RWPE2 (cell line): ENCODE measurements around the gene HOXA1.
A peak's percentile ranks its signal among the peaks of the same experiment; 100 is the strongest.

Experiments used
- ATAC-seq: fragments of 200-7000 bp; cut with Tn5 transposase; 3 replicates; pipeline ENCODE4 v1.9.1; 2021; ENCODE audit warnings: low read depth
- DNase-seq: peaks from one replicate; pipeline ENCODE4 v3.0.0-alpha.2; 2020; ENCODE audit warnings: low spot score
- H3K27ac ChIP-seq: fragments of 450-650 bp; 2 replicates; pipeline ENCODE4 v1.5.1; 2017; ENCODE audit warnings: mild to moderate bottlenecking; ENCODE audit not compliant: poor library complexity, severe bottlenecking
- H3K27me3 ChIP-seq: fragments of 250-450 bp; sonication (Bioruptor Pico); 2 replicates; pipeline ENCODE4 v1.5.1; 2021; ENCODE audit warnings: mild to moderate bottlenecking, moderate library complexity; ENCODE audit not compliant: insufficient read depth, poor library complexity, severe bottlenecking
- H3K36me3 ChIP-seq: fragments of 250-450 bp; sonication (Bioruptor Pico); 2 replicates; pipeline ENCODE4 v1.5.1; 2020; ENCODE audit warnings: low read depth, mild to moderate bottlenecking, moderate library complexity
- H3K4me1 ChIP-seq: fragments of 250-450 bp; sonication (Bioruptor Pico); 2 replicates; pipeline ENCODE4 v1.5.1; 2021; ENCODE audit warnings: mild to moderate bottlenecking, moderate library complexity; ENCODE audit not compliant: insufficient read depth, poor library complexity, severe bottlenecking
- H3K4me3 ChIP-seq: fragments of 250-450 bp; sonication (Bioruptor Pico); 2 replicates; pipeline ENCODE4 v1.5.1; 2021; ENCODE audit warnings: mild to moderate bottlenecking, moderate library complexity; ENCODE audit not compliant: severe bottlenecking
- H3K9me3 ChIP-seq: fragments of 250-450 bp; sonication (Bioruptor Pico); 2 replicates; pipeline ENCODE4 v1.5.1; 2021; ENCODE audit warnings: mild to moderate bottlenecking, moderate library complexity; ENCODE audit not compliant: severe bottlenecking
- CTCF ChIP-seq: fragments of 450-650 bp; IDR thresholded peaks from one replicate; pipeline ENCODE4 v1.5.1; 2017; ENCODE audit warnings: mild to moderate bottlenecking, moderate library complexity; ENCODE audit not compliant: poor library complexity, severe bottlenecking

Gene HOXA1

GRCh38 chr7:27088002-27088922, 7.5 kb downstream of the HOXA1 start:
- Histone ChIP-seq H3K4me1 (no peaks in the 10 kb centered on the region), H3K4me3 (no peak overlapping the region), H3K27ac (no peak overlapping the region), H3K27me3 (no peaks in the 10 kb centered on the region), H3K36me3 (no peaks in the 10 kb centered on the region), H3K9me3 (no peaks in the 10 kb centered on the region)
- ATAC-seq (no peak), DNase-seq (no peak)
- no peak for TF ChIP-seq CTCF

GRCh38 chr7:27083646-27084045, 12.2 kb downstream of the HOXA1 start:
- DNase-seq (no peak), ATAC-seq (no peak)
- H3K4me3 ChIP-seq = no peak overlapping the region
- H3K36me3 ChIP-seq = no peaks in the 10 kb centered on the region
- H3K4me1 ChIP-seq = peaks cover 38% of the 10 kb centered on the region
- no peak for TF ChIP-seq CTCF
- peak overlapping the region; percentile 80 for H3K27ac ChIP-seq
- H3K27me3 ChIP-seq = no peaks in the 10 kb centered on the region
- H3K9me3 ChIP-seq = no peaks in the 10 kb centered on the region

GRCh38 chr7:27082171-27082570, 13.6 kb downstream of the HOXA1 start:
- peak; percentile 85 for ATAC-seq
- H3K27ac ChIP-seq = peak overlapping the region; percentile 80
- H3K9me3 ChIP-seq = no peaks in the 10 kb centered on the region
- no peaks in the 10 kb centered on the region for H3K36me3 ChIP-seq
- no peak for TF ChIP-seq CTCF
- peaks cover 38% of the 10 kb centered on the region for H3K4me1 ChIP-seq
- H3K27me3 ChIP-seq = no peaks in the 10 kb centered on the region
- no peak for DNase-seq
- H3K4me3 ChIP-seq = no peak overlapping the region

- Histone ChIP-seq H3K27ac (peak overlapping the region; percentile 80), H3K36me3 (no peaks in the 10 kb centered on the region), H3K27me3 (no peaks in the 10 kb centered on the region), H3K9me3 (no peaks in the 10 kb centered on the region), H3K4me1 (peaks cover 38% of the 10 kb centered on the region), H3K4me3 (no peak overlapping the region)
- ATAC-seq (peak; percentile 92), DNase-seq (no peak)
- TF ChIP-seq CTCF = no peak
Measured at GRCh38 chr7:27080844-27081436, 14.9 kb downstream of the HOXA1 start.
